PC-3 (cell line): ENCODE results near the gene BUD31.

Experiments
- EZH2 ChIP-seq: fragments of 300-600 bp; sonication (generic); IDR thresholded peaks from one replicate; pipeline ENCODE4 v1.6.1; 2017; ENCODE audit warnings: antibody characterized with exemption, mild to moderate bottlenecking, low read length; ENCODE audit not compliant: unreplicated experiment
- EZH2phosphoT487 ChIP-seq: fragments of 300-600 bp; sonication (generic); IDR thresholded peaks from 2 replicates; pipeline ENCODE4 v1.6.1; 2018; ENCODE audit warnings: mild to moderate bottlenecking, antibody characterized with exemption, low read length, borderline replicate concordance
- TF ChIP-seq, protein P1 (sequence below): fragments of 300-600 bp; sonication (generic); conservative IDR thresholded peaks from 2 replicates; pipeline ENCODE4 v1.5.1; 2017; ENCODE audit warnings: antibody characterized with exemption, low read depth, mild to moderate bottlenecking, low read length

DNA sequence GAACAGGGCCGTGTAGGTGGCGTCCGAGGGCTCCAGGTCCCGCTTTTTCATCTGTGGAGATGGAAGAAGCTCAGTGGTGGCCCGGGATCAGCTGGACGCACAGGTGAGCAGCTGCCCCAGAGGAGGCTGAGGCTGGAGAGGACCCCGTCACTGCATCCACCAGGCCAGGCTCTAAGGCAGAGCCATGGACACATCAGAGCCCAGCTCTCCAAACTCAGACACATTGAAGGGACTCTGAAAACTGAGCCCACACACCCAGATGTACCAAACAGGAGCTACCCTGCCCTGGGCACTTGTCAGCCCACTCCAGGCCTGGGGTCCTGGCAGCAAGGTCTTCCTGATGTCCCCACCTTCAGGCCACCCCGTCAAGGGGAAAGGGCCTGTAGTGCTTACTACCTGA is 21.0 kb downstream of the BUD31 start:
- TF ChIP-seq, protein P1, sequence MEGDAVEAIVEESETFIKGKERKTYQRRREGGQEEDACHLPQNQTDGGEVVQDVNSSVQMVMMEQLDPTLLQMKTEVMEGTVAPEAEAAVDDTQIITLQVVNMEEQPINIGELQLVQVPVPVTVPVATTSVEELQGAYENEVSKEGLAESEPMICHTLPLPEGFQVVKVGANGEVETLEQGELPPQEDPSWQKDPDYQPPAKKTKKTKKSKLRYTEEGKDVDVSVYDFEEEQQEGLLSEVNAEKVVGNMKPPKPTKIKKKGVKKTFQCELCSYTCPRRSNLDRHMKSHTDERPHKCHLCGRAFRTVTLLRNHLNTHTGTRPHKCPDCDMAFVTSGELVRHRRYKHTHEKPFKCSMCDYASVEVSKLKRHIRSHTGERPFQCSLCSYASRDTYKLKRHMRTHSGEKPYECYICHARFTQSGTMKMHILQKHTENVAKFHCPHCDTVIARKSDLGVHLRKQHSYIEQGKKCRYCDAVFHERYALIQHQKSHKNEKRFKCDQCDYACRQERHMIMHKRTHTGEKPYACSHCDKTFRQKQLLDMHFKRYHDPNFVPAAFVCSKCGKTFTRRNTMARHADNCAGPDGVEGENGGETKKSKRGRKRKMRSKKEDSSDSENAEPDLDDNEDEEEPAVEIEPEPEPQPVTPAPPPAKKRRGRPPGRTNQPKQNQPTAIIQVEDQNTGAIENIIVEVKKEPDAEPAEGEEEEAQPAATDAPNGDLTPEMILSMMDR = no peak
- TF ChIP-seq EZH2 = no peak
- no peak for TF ChIP-seq EZH2phosphoT487
